Stimulated activated CD4-positive, alpha-beta T cell treated with anti-CD3 and anti-CD28 coated beads, Interleukin-4, amount 100 ng/mL, for 24 hours (primary cell): ENCODE measurements around the gene KRTAP9-3.
"Not testable (repeated sequence)": the region's sequence is repeated elsewhere in the genome, so short reads cannot be mapped to it uniquely, and the experiment has no call there.

Experiments
- DNase-seq: peaks from one replicate; pipeline ENCODE4 v3.0.0-alpha.2; 2020

The KRTAP9-3 gene, protein sequence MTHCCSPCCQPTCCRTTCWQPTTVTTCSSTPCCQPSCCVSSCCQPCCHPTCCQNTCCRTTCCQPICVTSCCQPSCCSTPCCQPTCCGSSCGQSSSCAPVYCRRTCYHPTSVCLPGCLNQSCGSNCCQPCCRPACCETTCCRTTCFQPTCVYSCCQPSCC

DNA sequence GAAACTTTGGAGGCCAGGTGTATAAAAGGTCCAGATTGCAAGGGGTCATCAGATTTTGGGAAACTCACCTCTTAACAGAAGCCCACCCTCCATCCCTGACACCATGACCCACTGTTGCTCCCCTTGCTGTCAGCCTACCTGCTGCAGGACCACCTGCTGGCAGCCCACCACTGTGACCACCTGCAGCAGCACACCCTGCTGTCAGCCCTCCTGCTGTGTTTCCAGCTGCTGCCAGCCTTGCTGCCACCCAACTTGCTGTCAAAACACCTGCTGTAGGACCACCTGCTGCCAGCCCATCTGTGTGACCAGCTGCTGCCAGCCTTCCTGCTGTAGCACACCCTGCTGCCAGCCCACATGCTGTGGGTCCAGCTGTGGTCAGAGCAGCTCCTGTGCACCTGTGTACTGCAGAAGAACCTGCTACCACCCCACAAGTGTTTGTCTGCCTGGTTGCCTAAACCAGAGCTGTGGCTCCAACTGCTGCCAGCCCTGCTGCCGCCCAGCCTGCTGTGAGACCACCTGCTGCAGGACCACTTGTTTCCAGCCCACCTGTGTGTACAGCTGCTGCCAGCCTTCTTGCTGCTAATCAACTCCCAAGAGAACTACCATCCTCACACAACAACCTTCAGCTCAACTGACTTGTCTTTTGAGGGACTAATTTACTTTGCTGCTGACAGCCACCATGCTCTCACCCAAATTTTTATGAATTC is at the start of gene KRTAP9-3:
TSS of gene KRTAP9-3 (plus strand) at position 51 of the 707 bp plus-strand sequence. CDS start at position 104, 53 bp downstream.
- DNase-seq = not testable (repeated sequence)

DNA sequence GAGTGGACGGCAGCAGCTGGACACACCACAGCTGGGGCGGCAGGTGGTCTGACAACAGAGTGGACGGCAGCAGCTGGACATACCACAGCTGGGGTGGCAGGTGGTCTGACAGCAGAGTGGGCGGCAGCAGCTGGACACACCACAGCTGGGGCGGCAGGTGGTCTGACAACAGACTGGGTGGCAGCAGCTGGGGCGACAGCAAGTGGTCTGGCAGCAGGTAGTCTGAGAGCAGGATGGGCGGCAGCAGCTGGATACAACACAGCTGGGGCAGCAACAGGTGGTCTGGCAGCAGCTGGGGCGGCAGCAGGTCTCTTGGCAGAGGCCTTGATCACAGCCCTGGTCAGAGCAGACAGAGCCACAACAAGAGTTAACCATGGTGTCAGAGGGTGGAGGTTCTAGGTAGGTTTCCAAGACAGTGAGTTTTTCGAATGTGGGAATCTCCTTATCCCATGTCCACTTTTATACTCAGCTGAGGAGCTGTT is 47.7 kb upstream of the KRTAP9-3 start, which contains the start of gene KRTAP4-1:
TSS of gene KRTAP4-1 (minus strand) at position 432 of the 482 bp plus-strand sequence. CDS start at position 375, 57 bp downstream.
- DNase-seq = no peak

DNA sequence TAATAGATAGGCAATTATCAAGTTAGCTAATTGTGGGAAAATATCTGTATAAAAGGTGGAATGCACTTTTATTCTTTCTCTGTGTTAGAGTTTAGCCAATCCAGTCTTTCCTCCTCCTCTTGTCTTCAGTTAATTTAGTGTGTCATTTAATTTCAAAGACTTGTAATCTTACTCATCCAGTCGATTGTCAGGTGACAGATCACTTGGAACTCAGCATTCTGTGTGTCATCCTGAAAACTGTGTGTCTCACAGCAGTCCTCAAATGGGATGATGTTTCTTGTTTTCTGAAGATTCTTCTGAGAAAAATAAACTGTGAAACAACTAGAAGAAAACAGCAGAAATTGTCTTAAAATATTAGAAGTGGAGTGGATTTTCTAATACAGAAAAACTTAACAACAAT is 47.2 kb upstream of the KRTAP9-3 start:
- no peak for DNase-seq

GRCh38 chr17:41186872-41187271 is 45.4 kb upstream of the KRTAP9-3 start:
- DNase-seq = no peak

GRCh38 chr17:41189837-41190318 is 42.4 kb upstream of the KRTAP9-3 start, which contains the start of gene KRTAP9-1:
TSS of gene KRTAP9-1 (plus strand) at chr17:41189887. CDS start at chr17:41189887, 0 bp downstream.
- not testable (repeated sequence) for DNase-seq

DNA sequence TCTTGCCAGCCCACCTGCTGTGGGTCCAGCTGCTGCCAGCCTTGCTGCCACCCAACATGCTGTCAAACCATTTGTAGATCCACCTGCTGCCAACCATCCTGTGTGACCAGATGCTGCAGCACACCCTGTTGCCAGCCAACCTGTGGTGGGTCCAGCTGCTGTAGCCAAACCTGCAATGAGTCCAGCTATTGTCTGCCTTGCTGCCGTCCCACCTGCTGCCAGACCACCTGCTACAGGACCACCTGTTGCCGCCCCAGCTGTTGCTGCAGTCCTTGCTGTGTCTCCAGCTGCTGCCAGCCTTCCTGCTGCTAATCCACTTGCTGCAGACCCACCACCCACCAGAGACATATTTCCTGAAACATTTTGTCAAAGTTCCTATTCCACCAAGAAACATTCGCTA is 41.9 kb upstream of the KRTAP9-3 start:
- no peak for DNase-seq

DNA sequence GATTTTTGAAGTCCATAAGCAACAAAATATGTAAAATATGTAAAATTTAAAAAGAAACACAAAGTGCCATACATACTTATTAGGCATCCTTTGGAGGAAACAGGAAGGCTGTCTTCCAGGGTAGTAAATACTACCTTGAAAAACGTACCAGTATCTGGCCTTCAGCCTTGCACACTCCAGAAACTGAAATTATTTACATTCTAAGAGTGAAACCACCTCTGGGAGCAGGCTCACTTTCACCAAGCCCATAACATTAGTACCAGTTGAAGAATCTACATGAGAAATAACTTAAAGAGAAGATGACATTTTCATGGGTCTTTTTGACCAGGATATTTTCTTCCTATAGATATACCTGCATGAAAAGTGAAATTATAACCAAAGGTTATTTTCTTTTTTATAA is 36.2 kb upstream of the KRTAP9-3 start:
- no peak for DNase-seq

DNA sequence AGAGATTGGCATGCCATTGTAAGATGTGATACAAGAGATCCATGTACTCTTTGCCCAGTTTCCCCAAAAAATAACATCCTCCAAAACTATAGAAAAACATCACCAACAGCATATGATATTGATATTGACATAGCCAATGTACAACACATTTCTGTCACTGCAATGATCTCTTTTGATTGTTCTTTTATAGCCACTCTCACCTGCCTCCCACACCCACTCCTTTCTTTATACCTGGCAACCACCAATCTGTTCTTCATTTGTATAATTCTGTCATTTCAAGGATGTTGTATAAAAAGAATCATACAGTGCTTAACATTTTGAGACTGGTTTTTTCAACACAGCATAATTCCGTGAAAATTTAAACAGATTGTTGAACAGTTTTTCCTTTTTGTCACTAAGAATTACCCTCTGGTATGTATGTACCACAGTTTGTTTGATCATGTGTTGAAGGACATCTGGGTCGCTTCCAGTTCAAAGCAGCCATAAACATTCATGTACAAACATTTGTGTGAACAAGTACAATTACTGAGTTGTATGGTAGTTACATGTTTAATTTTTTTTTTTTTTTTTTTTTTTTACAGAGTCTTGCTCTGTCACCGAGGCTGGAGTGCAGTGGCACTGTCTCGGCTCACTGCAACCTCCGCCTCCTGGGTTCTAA is 32.7 kb upstream of the KRTAP9-3 start:
- no peak for DNase-seq

DNA sequence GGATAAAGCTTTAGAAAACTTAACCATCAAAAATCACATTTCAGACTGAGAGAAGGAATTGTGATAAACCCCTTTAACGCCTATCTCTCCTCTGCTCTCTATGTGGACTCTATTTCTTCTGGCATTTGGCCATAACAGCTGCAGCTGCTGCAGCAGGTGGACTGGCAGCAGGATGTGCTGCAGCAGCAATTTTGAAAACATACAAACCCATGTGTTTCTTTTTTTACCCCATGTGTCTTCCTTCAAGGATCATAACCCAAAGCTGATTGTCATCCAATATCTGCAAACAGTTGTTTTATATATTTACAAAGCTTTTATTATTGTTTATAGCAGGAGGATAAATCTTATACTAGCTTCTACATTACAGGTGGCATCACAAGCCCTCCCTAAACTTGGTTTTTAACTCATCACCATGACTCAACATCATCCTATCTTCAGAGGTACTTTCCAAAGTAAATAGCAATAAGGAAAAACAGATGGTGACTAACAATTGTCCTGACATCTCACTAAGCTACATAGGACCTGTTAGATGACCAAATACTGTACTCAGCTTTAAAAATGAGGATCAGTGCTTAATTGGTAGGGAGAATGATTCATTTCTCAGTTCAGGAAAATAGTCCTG is 20.3 kb upstream of the KRTAP9-3 start:
- DNase-seq = no peak

GRCh38 chr17:41212524-41213169 is 19.6 kb upstream of the KRTAP9-3 start:
- DNase-seq = no peak

DNA sequence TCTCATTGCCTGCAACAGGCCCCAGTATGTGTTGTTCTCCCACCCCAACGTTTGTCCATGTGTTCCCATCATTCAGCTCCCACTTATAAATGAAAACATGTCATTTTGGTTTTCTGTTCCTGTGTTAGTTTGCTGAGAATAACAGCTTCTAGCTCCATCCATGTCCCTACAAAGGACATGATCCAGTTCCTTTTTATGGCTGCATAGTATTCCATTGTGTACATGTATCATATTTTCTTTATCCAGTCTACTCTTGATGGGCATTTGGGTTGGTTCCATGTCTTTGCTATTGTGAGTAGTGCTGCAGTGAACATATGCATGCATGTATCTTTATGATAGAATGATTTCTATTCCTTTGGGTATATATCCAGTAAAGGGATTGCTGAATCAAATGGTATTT is 16.6 kb upstream of the KRTAP9-3 start:
- DNase-seq = no peak

- DNase-seq = no peak
Observed at GRCh38 chr17:41223821-41224220, 8.4 kb upstream of the KRTAP9-3 start.

DNA sequence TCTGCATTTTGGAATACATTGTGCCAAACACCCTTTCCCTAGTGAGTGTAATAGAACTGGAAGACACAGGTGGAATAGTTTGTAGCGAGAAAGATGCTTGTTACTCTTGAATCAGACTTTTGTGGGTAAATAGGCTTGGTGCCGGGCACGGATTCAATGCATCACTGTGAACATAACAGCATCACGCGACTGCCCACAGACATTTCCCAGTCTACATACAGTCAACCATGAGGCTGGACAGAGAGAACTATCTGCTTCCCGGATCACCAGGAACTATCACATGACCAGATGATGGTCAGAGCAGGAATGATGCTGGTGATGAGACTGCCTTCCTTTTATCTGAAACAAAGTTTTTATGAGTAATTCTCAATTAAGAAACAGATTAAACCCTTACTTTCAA is 6.2 kb upstream of the KRTAP9-3 start:
- DNase-seq = no peak

DNA sequence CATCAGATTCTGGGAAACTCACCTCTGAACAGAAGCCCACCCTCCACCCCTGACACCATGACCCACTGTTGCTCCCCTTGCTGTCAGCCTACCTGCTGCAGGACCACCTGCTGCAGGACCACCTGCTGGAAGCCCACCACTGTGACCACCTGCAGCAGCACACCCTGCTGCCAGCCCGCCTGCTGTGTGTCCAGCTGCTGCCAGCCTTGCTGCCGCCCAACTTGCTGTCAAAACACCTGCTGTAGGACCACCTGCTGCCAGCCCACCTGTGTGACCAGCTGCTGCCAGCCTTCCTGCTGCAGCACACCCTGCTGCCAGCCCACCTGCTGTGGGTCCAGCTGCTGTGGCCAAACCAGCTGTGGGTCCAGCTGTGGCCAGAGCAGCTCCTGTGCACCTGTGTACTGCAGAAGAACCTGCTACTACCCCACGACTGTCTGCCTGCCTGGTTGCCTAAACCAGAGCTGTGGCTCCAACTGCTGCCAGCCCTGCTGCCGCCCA is 5.6 kb upstream of the KRTAP9-3 start, which contains the start of gene KRTAP9-2:
TSS of gene KRTAP9-2 (plus strand) at position 51 of the 498 bp plus-strand sequence. CDS start at position 58, 7 bp downstream.
- DNase-seq = not testable (repeated sequence)

DNA sequence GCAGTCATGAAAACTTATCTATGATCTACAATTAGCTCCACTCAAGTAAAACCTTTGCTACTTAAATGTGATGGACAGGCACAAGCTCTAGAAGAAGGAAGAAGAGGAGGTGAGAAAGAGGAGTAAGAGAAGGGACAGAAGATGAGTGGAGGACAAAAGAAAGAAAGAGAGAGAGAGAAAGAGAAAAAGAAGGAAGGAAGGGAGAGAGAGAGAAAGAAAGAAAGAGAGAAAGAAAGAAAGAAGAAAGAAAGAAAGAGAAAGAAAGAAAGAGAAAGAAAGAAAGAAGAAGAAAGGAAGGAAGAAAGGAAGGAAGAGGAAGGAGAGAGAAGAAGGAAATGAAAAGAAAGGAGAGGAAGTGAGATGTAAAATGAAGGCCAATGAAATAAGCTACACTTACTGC is 2.2 kb upstream of the KRTAP9-3 start:
- no peak for DNase-seq

- DNase-seq = no peak
Observed at GRCh38 chr17:41231731-41232130, 518 bp upstream of the KRTAP9-3 start.

- not testable (repeated sequence) for DNase-seq
Observed at GRCh38 chr17:41237116-41237515, 4.9 kb downstream of the KRTAP9-3 start.

- DNase-seq = not testable (repeated sequence)
Observed at GRCh38 chr17:41237949-41238437, 5.7 kb downstream of the KRTAP9-3 start, which contains the start of gene KRTAP9-8. TSS of gene KRTAP9-8 (plus strand) at chr17:41237999. CDS start at chr17:41238052, 53 bp downstream.

DNA sequence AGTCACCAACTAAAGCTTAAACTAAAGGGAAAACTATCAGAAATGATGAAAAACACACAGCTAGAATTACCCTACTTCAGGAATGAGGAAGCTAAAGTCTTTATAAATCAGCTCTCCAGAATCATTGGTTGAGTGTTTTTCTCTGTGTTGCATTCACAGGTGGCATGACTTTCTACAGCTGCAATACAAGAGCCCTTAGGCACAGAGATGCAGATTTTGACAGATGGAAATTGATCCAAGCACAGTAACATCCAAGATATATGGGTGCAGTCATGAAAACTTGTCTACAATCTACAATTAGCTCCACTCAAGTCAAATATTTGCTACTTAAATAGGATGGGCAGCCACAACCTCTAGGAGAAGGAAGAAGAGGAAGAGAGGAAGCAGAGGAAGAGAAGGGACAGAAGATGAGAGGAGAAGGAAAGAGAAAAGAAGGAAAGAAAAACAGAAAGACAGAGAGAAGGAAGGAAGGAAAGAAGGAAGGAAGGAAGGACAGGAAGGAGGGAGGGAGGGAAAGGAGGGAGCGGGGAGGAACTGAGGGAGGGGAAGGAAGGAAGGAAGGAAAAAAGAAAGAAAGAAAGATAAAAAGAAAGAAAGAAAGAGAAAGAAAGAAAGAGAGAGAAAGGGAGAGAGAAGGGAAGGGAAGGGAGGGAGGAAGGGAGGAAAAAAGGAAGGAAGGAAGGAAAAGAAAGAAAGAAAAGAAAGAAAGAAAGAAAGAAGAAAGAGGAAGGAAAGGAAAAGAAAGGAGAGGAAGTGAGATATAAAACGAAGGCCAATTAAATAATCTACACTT is 14.9 kb downstream of the KRTAP9-3 start:
- DNase-seq = not testable (repeated sequence)

GRCh38 chr17:41249637-41250240 is 17.5 kb downstream of the KRTAP9-3 start, which contains the start of gene KRTAP9-4:
TSS of gene KRTAP9-4 (plus strand) at chr17:41249687. CDS start at chr17:41249721, 34 bp downstream.
- not testable (repeated sequence) for DNase-seq
